ENCODE results near the gene ZNF385B. TPM values are rescaled to one million over a fixed set of nuclear protein-coding genes. Genes with fewer than 3 reads are reported as not detected.
"Not testable (repeated sequence)": the region's sequence is repeated elsewhere in the genome, so short reads cannot be mapped to it uniquely, and the experiment has no call there.

The ZNF385B gene
- total RNA-seq, 1 experiment from 2014 or later: not detected

GRCh38 chr2:179631769-179632385 is 229.5 kb downstream of the ZNF385B start:
- not testable (repeated sequence) for DNase-seq (ENCODE audit: low read depth)

GRCh38 chr2:179629776-179630175 is 231.6 kb downstream of the ZNF385B start:
- not testable (repeated sequence) for DNase-seq (ENCODE audit: low read depth)

GRCh38 chr2:179626261-179626660 is 235.2 kb downstream of the ZNF385B start:
- no peak for DNase-seq (ENCODE audit: low read depth)

GRCh38 chr2:179622635-179623300 is 238.6 kb downstream of the ZNF385B start:
- no peak for DNase-seq (ENCODE audit: low read depth)

- DNase-seq (ENCODE audit: low read depth): no peak
Measured at GRCh38 chr2:179622112-179622511, 239.3 kb downstream of the ZNF385B start.

- no peak for DNase-seq (ENCODE audit: low read depth)
Measured at GRCh38 chr2:179619947-179620467, 241.4 kb downstream of the ZNF385B start.

- DNase-seq (ENCODE audit: low read depth): no peak
Measured at GRCh38 chr2:179614121-179614520, 247.3 kb downstream of the ZNF385B start.

- DNase-seq (ENCODE audit: low read depth): no peak
Measured at GRCh38 chr2:179613701-179614100, 247.7 kb downstream of the ZNF385B start.

GRCh38 chr2:179613299-179613651 is 248.1 kb downstream of the ZNF385B start:
- DNase-seq (ENCODE audit: low read depth): no peak

- DNase-seq (ENCODE audit: low read depth): no peak
Measured at GRCh38 chr2:179612591-179613298, 248.7 kb downstream of the ZNF385B start.

GRCh38 chr2:179612108-179612507 is 249.3 kb downstream of the ZNF385B start:
- no peak for DNase-seq (ENCODE audit: low read depth)

GRCh38 chr2:179606141-179606540 is 255.3 kb downstream of the ZNF385B start:
- no peak for DNase-seq (ENCODE audit: low read depth)

GRCh38 chr2:179605341-179605740 is 256.1 kb downstream of the ZNF385B start:
- DNase-seq (ENCODE audit: low read depth): no peak

GRCh38 chr2:179604598-179604997 is 256.8 kb downstream of the ZNF385B start:
- DNase-seq (ENCODE audit: low read depth): no peak

- no peak for DNase-seq (ENCODE audit: low read depth)
Measured at GRCh38 chr2:179602452-179602851, 259.0 kb downstream of the ZNF385B start.

GRCh38 chr2:179596018-179596417 is 265.4 kb downstream of the ZNF385B start:
- DNase-seq (ENCODE audit: low read depth): no peak

GRCh38 chr2:179595284-179595683 is 266.1 kb downstream of the ZNF385B start:
- no peak for DNase-seq (ENCODE audit: low read depth)

GRCh38 chr2:179594268-179595112 is 266.9 kb downstream of the ZNF385B start:
- no peak for DNase-seq (ENCODE audit: low read depth)

- DNase-seq (ENCODE audit: low read depth): no peak
Measured at GRCh38 chr2:179593323-179593722, 268.1 kb downstream of the ZNF385B start.

GRCh38 chr2:179592167-179592936 is 269.1 kb downstream of the ZNF385B start:
- no peak for DNase-seq (ENCODE audit: low read depth)

GRCh38 chr2:179591690-179592089 is 269.7 kb downstream of the ZNF385B start:
- no peak for DNase-seq (ENCODE audit: low read depth)

All from Daoy (cell line).